Measurements from ENCODE around the gene DPM1. TPM values are rescaled to one million over a fixed set of nuclear protein-coding genes. Genes with fewer than 3 reads are reported as not detected.
A peak's percentile ranks its signal among the peaks of the same experiment; 100 is the strongest.
"Not testable (repeated sequence)": the region's sequence is repeated elsewhere in the genome, so short reads cannot be mapped to it uniquely, and the experiment has no call there.

The DPM1 gene
- total RNA-seq, 1 donor from 2014 or later = 82.7 TPM

- TF ChIP-seq CTCF (IDR thresholded peaks at IDR 0.05; ENCODE audit: insufficient read depth, low read length, severe bottlenecking) = no peak
- H3K27me3 ChIP-seq (ENCODE audit: control insufficient read depth, insufficient read depth, low read length) = no peaks in the 10 kb centered on the region
- H3K4me3 ChIP-seq (ENCODE audit: low read depth, low read length) = no peak overlapping the region
- H3K36me3 ChIP-seq (ENCODE audit: control insufficient read depth, insufficient read depth, low read length) = no peaks in the 10 kb centered on the region
- FAIRE-seq (no peak), DNase-seq (ENCODE audit: low read depth) (no peak)
Observed at GRCh38 chr20:50983321-50983720, 25.0 kb upstream of the DPM1 start.

- no peak for TF ChIP-seq CTCF (IDR thresholded peaks at IDR 0.05; ENCODE audit: insufficient read depth, low read length, severe bottlenecking)
- Histone ChIP-seq H3K4me3 (ENCODE audit: low read depth, low read length) (no peak overlapping the region), H3K36me3 (ENCODE audit: control insufficient read depth, insufficient read depth, low read length) (no peaks in the 10 kb centered on the region), H3K27me3 (ENCODE audit: control insufficient read depth, insufficient read depth, low read length) (no peaks in the 10 kb centered on the region)
- peak; percentile 88 for DNase-seq (ENCODE audit: low read depth)
- FAIRE-seq = no peak
Observed at GRCh38 chr20:50982363-50982762, 24.0 kb upstream of the DPM1 start.

GRCh38 chr20:50981714-50982048, 23.3 kb upstream of the DPM1 start:
- no peaks in the 10 kb centered on the region for H3K36me3 ChIP-seq (ENCODE audit: control insufficient read depth, insufficient read depth, low read length)
- no peaks in the 10 kb centered on the region for H3K27me3 ChIP-seq (ENCODE audit: control insufficient read depth, insufficient read depth, low read length)
- no peak overlapping the region for H3K4me3 ChIP-seq (ENCODE audit: low read depth, low read length)
- FAIRE-seq (no peak), DNase-seq (ENCODE audit: low read depth) (no peak)
- TF ChIP-seq CTCF (IDR thresholded peaks at IDR 0.05; ENCODE audit: insufficient read depth, low read length, severe bottlenecking) = no peak

- no peak for FAIRE-seq
- H3K4me3 ChIP-seq (ENCODE audit: low read depth, low read length) = no peak overlapping the region
- no peaks in the 10 kb centered on the region for H3K27me3 ChIP-seq (ENCODE audit: control insufficient read depth, insufficient read depth, low read length)
- DNase-seq (ENCODE audit: low read depth) = peak; percentile 50
- peak; percentile 73 for TF ChIP-seq CTCF (IDR thresholded peaks at IDR 0.05; ENCODE audit: insufficient read depth, low read length, severe bottlenecking)
- no peaks in the 10 kb centered on the region for H3K36me3 ChIP-seq (ENCODE audit: control insufficient read depth, insufficient read depth, low read length)
Observed at GRCh38 chr20:50980851-50981713, 22.8 kb upstream of the DPM1 start.

- Histone ChIP-seq H3K4me3 (ENCODE audit: low read depth, low read length) (no peak overlapping the region), H3K36me3 (ENCODE audit: control insufficient read depth, insufficient read depth, low read length) (no peaks in the 10 kb centered on the region), H3K27me3 (ENCODE audit: control insufficient read depth, insufficient read depth, low read length) (no peaks in the 10 kb centered on the region)
- no peak for TF ChIP-seq CTCF (IDR thresholded peaks at IDR 0.05; ENCODE audit: insufficient read depth, low read length, severe bottlenecking)
- DNase-seq (ENCODE audit: low read depth) = peak; percentile 99
- FAIRE-seq = peak; percentile 23
Observed at GRCh38 chr20:50980071-50980681, 21.8 kb upstream of the DPM1 start.

- not testable (repeated sequence) for H3K36me3 ChIP-seq (ENCODE audit: control insufficient read depth, insufficient read depth, low read length); H3K4me3 ChIP-seq (ENCODE audit: low read depth, low read length); H3K27me3 ChIP-seq (ENCODE audit: control insufficient read depth, insufficient read depth, low read length); FAIRE-seq; DNase-seq (ENCODE audit: low read depth)
Observed at GRCh38 chr20:50978533-50978932, 20.2 kb upstream of the DPM1 start.

Data from bronchial epithelial cell (primary cell).